Panc1 (cell line): ENCODE results near the gene CACNA1D. TPM values are rescaled to one million over a fixed set of nuclear protein-coding genes. Genes with fewer than 3 reads are reported as not detected.

Experiments used
- ATAC-seq: fragments of 200-7000 bp; cut with Tn5 transposase; 2 replicates; pipeline ENCODE4 v1.9.1; 2020; ENCODE audit warnings: mild to moderate bottlenecking, moderate library complexity
- BruUV-seq: library from RNA; stranded (reverse); fragments of 400-500 nt; replicated peaks from 2 replicates; lab custom pipeline; 2021; lab: Mats Ljungman, UMichigan
- CTCF ChIA-PET: fragments of 300-600 bp; sonication (Branson Sonifier 250); formaldehyde crosslinking; loops from one replicate; lab custom pipeline; 2022; ENCODE audit warnings: antibody characterized with exemption; lab: Charles Lee
- POLR2A ChIA-PET: fragments of 300-600 bp; sonication (Branson Sonifier 250); formaldehyde crosslinking; loops from one replicate; lab custom pipeline; 2022; ENCODE audit warnings: antibody characterized with exemption; lab: Charles Lee
- DNase-seq: peaks from one replicate; pipeline ENCODE4 v3.0.0-alpha.2; 2010; ENCODE audit warnings: low read depth, low spot score
- H3K27ac ChIP-seq: 2 replicates; pipeline ENCODE4 v1.5.1; 2011; ENCODE audit warnings: mild to moderate bottlenecking, low read length, inconsistent platforms
- H3K27me3 ChIP-seq: fragments of 200-500 bp; sonication (Bioruptor generic); 2 replicates; pipeline ENCODE4 v1.6.0; 2014; ENCODE audit warnings: low read length, inconsistent platforms; ENCODE audit not compliant: control insufficient read depth, insufficient read depth
- H3K36me3 ChIP-seq: fragments of 200-500 bp; sonication (Bioruptor generic); 2 replicates; pipeline ENCODE4 v1.5.1; 2014; ENCODE audit warnings: inconsistent platforms, mild to moderate bottlenecking, low read length, moderate library complexity; ENCODE audit not compliant: control insufficient read depth, insufficient read depth
- H3K4me1 ChIP-seq: 2 replicates; pipeline ENCODE4 v1.5.1; 2011; ENCODE audit warnings: inconsistent platforms, mild to moderate bottlenecking, low read length, moderate library complexity; ENCODE audit not compliant: control insufficient read depth, insufficient read depth
- H3K4me3 ChIP-seq, 2 experiments: 2 replicates each; pipeline ENCODE4 v1.5.1; 2011 to 2012; ENCODE audit warnings: low read depth in 2 of 2, low read length in 2 of 2, mild to moderate bottlenecking in 2 of 2, inconsistent platforms in 1 of 2, moderate library complexity in 1 of 2
- H3K9me3 ChIP-seq: fragments of 200-500 bp; sonication (Bioruptor generic); 2 replicates; pipeline ENCODE4 v1.5.1; 2014; ENCODE audit warnings: low read depth, mild to moderate bottlenecking, inconsistent platforms, low read length, moderate library complexity; ENCODE audit not compliant: control insufficient read depth, insufficient read depth
- CTCF ChIP-seq: fragments of 450-650 bp; IDR thresholded peaks from 2 replicates; pipeline ENCODE4 v1.5.1; 2017; ENCODE audit warnings: mild to moderate bottlenecking
- POLR2AphosphoS5 ChIP-seq: IDR thresholded peaks from 2 replicates; pipeline ENCODE4 v1.6.1; 2012; ENCODE audit warnings: mild to moderate bottlenecking, low read depth, low read length, moderate library complexity
- REST ChIP-seq, 2 experiments: IDR thresholded peaks; 2 replicates each; pipeline ENCODE4 v1.6.1; 2011 to 2012; ENCODE audit warnings: low read depth in 2 of 2, control low read depth in 1 of 2, low read length in 1 of 2, mild to moderate bottlenecking in 1 of 2, moderate library complexity in 1 of 2; ENCODE audit not compliant: insufficient read depth in 1 of 2
- SIN3A ChIP-seq: IDR thresholded peaks from 2 replicates; pipeline ENCODE4 v1.6.1; 2012; ENCODE audit warnings: low read depth, mild to moderate bottlenecking, low read length, moderate library complexity, borderline replicate concordance; ENCODE audit not compliant: insufficient read depth
- TCF7L2 ChIP-seq: IDR thresholded peaks from 2 replicates; pipeline ENCODE4 v1.6.1; 2011; ENCODE audit warnings: mild to moderate bottlenecking, low read depth, low read length, inconsistent platforms
- in situ Hi-C: cut with HindIII; loops from 2 replicates; pipeline ENCODE4 v1.10.0; 2016; ENCODE audit warnings: low sequenced_read_pairs, low pct_unique_long_range_greater_than_20kb
- intact Hi-C: fragments of 100-400 bp; cut with micrococcal nuclease; formaldehyde crosslinking; loops from one replicate; pipeline ENCODE4 v1.10.0; 2022; ENCODE audit not compliant: unreplicated experiment
- total RNA-seq: library from RNA; stranded (reverse); gene quantifications from one replicate; pipeline ENCODE4 v1.2.1, GENCODE V29; 2021; ENCODE audit not compliant: unreplicated experiment

CACNA1D gene
- total RNA-seq, 1 experiment from 2014 or later = 23.0 TPM

GRCh38 chr3:53858096-53858741 is 363.8 kb downstream of the CACNA1D start:
- Histone ChIP-seq H3K9me3 (no peaks in the 10 kb centered on the region), H3K27ac (no peak overlapping the region), H3K27me3 (no peaks in the 10 kb centered on the region), H3K4me1 (no peaks in the 10 kb centered on the region), H3K36me3 (peaks cover 8% of the 10 kb centered on the region; the same call in 1 of the 2 replicates), H3K4me3 (no peak overlapping the region)
- no TSS peak for BruUV-seq
- DNase-seq (no peak), ATAC-seq (no peak)
- intact Hi-C loops (no loop called here), in situ Hi-C loops (no loop called here)
- ChIA-PET CTCF (no interaction called here), POLR2A (no interaction called here)
- TF ChIP-seq SIN3A (no peak), POLR2AphosphoS5 (no peak), REST (IDR thresholded peaks at IDR 0.05; ENCODE audit: insufficient read depth in 1 of 2, low read depth in 2 of 2, low read length in 1 of 2) (no peak), CTCF (no peak), TCF7L2 (no peak)

- in situ Hi-C loops = no loop called here
- ChIA-PET CTCF (no interaction called here), POLR2A (no interaction called here)
- Histone ChIP-seq H3K4me1 (no peaks in the 10 kb centered on the region), H3K27me3 (no peaks in the 10 kb centered on the region), H3K4me3 (no peak overlapping the region), H3K27ac (no peak overlapping the region), H3K9me3 (no peaks in the 10 kb centered on the region), H3K36me3 (peaks cover 8% of the 10 kb centered on the region; the same call in 1 of the 2 replicates)
- intact Hi-C loops = no loop called here
- DNase-seq = no peak
- BruUV-seq = no TSS peak
- ATAC-seq = no peak
- TF ChIP-seq REST (IDR thresholded peaks at IDR 0.05; ENCODE audit: insufficient read depth in 1 of 2, low read depth in 2 of 2, low read length in 1 of 2) (no peak), POLR2AphosphoS5 (no peak), SIN3A (no peak), CTCF (no peak)
Observed at GRCh38 chr3:53859178-53859577, 364.8 kb downstream of the CACNA1D start.
